Natural killer cell (primary cell): ENCODE measurements around the gene NFKB2. TPM values are rescaled to one million over a fixed set of nuclear protein-coding genes. Genes with fewer than 3 reads are reported as not detected.

ENCODE experiments used
- ATAC-seq, 3 donors: fragments of 150-1000 bp in 2 of 3; fragments of 200-7000 bp in 1 of 3; cut with Tn5 transposase; 1 replicate in 1 of 3; 2 replicates in 2 of 3; pipeline ENCODE4 v1.10.0; 2021; ENCODE audit warnings: mild to moderate bottlenecking in 2 of 3, moderate library complexity in 2 of 3
- DNase-seq, 2 donors: peaks; one replicate each; pipeline versions ENCODE4 v3.0.0 to v3.0.0-alpha.2; 2013 to 2021; ENCODE audit warnings: mixed read lengths in 1 of 2
- H3K27ac ChIP-seq: one replicate; pipeline ENCODE4 v1.5.1; 2013; ENCODE audit warnings: mild to moderate bottlenecking, low read length
- H3K27me3 ChIP-seq: one replicate; pipeline ENCODE4 v1.6.1; 2013; ENCODE audit warnings: low read length; ENCODE audit not compliant: control insufficient read depth, insufficient read depth
- H3K36me3 ChIP-seq: one replicate; pipeline ENCODE4 v1.6.1; 2013; ENCODE audit warnings: low read length; ENCODE audit not compliant: control insufficient read depth, insufficient read depth
- H3K4me1 ChIP-seq: one replicate; pipeline ENCODE4 v1.6.1; 2013; ENCODE audit warnings: low read length; ENCODE audit not compliant: control insufficient read depth, insufficient read depth
- H3K4me3 ChIP-seq: one replicate; pipeline ENCODE4 v1.5.1; 2013; ENCODE audit warnings: low read length
- H3K9me3 ChIP-seq: one replicate; pipeline ENCODE4 v1.6.1; 2013; ENCODE audit warnings: low read length; ENCODE audit not compliant: control insufficient read depth, insufficient read depth
- H3K27ac Mint-ChIP-seq, 2 donors: one replicate each; pipeline ENCODE4 v1.8.0; 2022; ENCODE audit warnings: mild to moderate bottlenecking in 2 of 2, mixed read lengths in 2 of 2, moderate library complexity in 1 of 2
- H3K27me3 Mint-ChIP-seq, 2 donors: one replicate each; pipeline ENCODE4 v1.8.0; 2022; ENCODE audit warnings: low read depth in 2 of 2, mixed read lengths in 2 of 2
- H3K36me3 Mint-ChIP-seq: one replicate; pipeline ENCODE4 v1.8.0; 2022; ENCODE audit warnings: mixed read lengths
- H3K4me1 Mint-ChIP-seq, 2 donors: one replicate each; pipeline ENCODE4 v1.8.0; 2022; ENCODE audit warnings: mixed read lengths in 2 of 2
- H3K4me3 Mint-ChIP-seq: one replicate; pipeline ENCODE4 v1.8.0; 2022; ENCODE audit warnings: mild to moderate bottlenecking, moderate library complexity, mixed read lengths
- H3K9me3 Mint-ChIP-seq, 2 donors: one replicate each; pipeline ENCODE4 v1.8.0; 2022; ENCODE audit warnings: mixed read lengths in 2 of 2
- CTCF ChIP-seq: fragments of 200-600 bp; IDR thresholded peaks from one replicate; pipeline ENCODE4 v1.8.0; 2022; ENCODE audit warnings: antibody characterized with exemption
- WGBS: methylation state at CpG from one replicate; pipeline ENCODE4 v1.1.7; 2013; ENCODE audit warnings: missing lambda C conversion rate; ENCODE audit not compliant: insufficient coverage; 5-methylcytosine and 5-hydroxymethylcytosine counted together
- intact Hi-C: fragments of 100-400 bp; cut with micrococcal nuclease; formaldehyde crosslinking; loops from one replicate; pipeline ENCODE4 v1.14.2; 2022
- total RNA-seq, 4 donors: library from RNA; stranded (reverse); fragments of 120-200 nt in 1 of 4; gene quantifications; one replicate each; pipeline versions ENCODE4 v1.2.3 to v1.2.4, GENCODE V29; 2013 to 2022

NFKB2 gene
- total RNA-seq, 3 donors from 2014 or later (not counting 1 experiment from before 2014, with no cell fraction given), result 201 to 264 (median 246) TPM

DNA sequence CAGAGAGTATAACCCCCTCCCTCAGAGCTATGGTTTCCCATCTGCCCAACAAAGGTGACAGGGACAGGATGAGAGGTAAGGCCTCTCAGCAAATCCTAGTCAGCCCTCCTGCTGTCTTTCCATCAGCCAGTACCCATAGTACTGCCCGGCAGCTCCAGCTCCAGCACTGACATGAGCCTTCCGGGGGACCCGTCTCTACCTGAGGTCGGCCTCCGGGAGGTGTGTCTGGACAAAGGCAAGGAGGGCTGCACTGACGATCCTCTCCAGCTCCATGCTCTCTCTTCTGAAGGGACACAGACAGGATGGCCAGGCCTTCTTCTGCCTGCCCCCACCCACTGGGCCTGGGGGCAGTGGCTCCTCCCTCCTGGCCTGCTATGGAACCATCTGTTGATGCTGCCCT lies 29.4 kb downstream of the NFKB2 start:
- Histone ChIP-seq H3K27ac (no peak overlapping the region), H3K9me3 (no peaks in the 10 kb centered on the region), H3K27me3 (no peaks in the 10 kb centered on the region), H3K36me3 (peaks cover 11% of the 10 kb centered on the region), H3K4me1 (peaks cover 27% of the 10 kb centered on the region), H3K4me3 (no peak overlapping the region)
- no peak for TF ChIP-seq CTCF
- 95% methylated on average over 6 of the region's 6 CpGs for WGBS
- DNase-seq (no peak), ATAC-seq (no peak)
- Mint-ChIP-seq H3K9me3 (no peaks in the 10 kb centered on the region), H3K4me3 (peak overlapping the region; percentile 2), H3K4me1 (peaks cover 23 to 28% of the 10 kb centered on the region in 2 donors), H3K36me3 (no peaks in the 10 kb centered on the region), H3K27me3 (no peaks in the 10 kb centered on the region), H3K27ac (no peak overlapping the region)
- intact Hi-C loops, result no loop called here

GRCh38 chr10:102425444-102425843 lies 29.9 kb downstream of the NFKB2 start:
- DNase-seq (no peak), ATAC-seq (no peak)
- Mint-ChIP-seq H3K27ac (no peak overlapping the region), H3K27me3 (no peaks in the 10 kb centered on the region), H3K4me1 (peaks cover 21 to 25% of the 10 kb centered on the region in 2 donors), H3K4me3 (no peak overlapping the region), H3K9me3 (no peaks in the 10 kb centered on the region), H3K36me3 (no peaks in the 10 kb centered on the region)
- Histone ChIP-seq H3K4me1 (peaks cover 22% of the 10 kb centered on the region), H3K27me3 (no peaks in the 10 kb centered on the region), H3K27ac (no peak overlapping the region), H3K4me3 (no peak overlapping the region), H3K36me3 (peaks cover 11% of the 10 kb centered on the region), H3K9me3 (no peaks in the 10 kb centered on the region)
- no peak for TF ChIP-seq CTCF
- 84% methylated on average over 1 of the region's 1 CpG for WGBS
- intact Hi-C loops, result no loop called here

GRCh38 chr10:102426803-102427287 lies 31.3 kb downstream of the NFKB2 start:
- H3K9me3 ChIP-seq, result no peaks in the 10 kb centered on the region
- DNase-seq, result no peak
- intact Hi-C loops, result no loop called here

More at GRCh38 chr10:102426803-102427287, 31.3 kb downstream of the NFKB2 start:
- Histone ChIP-seq H3K36me3 (peaks cover 11% of the 10 kb centered on the region), H3K27ac (no peak overlapping the region), H3K27me3 (no peaks in the 10 kb centered on the region), H3K4me1 (peaks cover 24% of the 10 kb centered on the region), H3K4me3 (no peak overlapping the region)
- Mint-ChIP-seq H3K9me3 (no peaks in the 10 kb centered on the region), H3K36me3 (no peaks in the 10 kb centered on the region), H3K4me1 (peaks cover 19 to 23% of the 10 kb centered on the region in 2 donors), H3K27ac (no peak overlapping the region), H3K4me3 (no peak overlapping the region), H3K27me3 (no peaks in the 10 kb centered on the region)
- no peak for TF ChIP-seq CTCF
- 96% methylated on average over 7 of the region's 7 CpGs for WGBS
- ATAC-seq, result no peak
